ENCODE results near the gene DTNBP1.

Gene DTNBP1

DNA sequence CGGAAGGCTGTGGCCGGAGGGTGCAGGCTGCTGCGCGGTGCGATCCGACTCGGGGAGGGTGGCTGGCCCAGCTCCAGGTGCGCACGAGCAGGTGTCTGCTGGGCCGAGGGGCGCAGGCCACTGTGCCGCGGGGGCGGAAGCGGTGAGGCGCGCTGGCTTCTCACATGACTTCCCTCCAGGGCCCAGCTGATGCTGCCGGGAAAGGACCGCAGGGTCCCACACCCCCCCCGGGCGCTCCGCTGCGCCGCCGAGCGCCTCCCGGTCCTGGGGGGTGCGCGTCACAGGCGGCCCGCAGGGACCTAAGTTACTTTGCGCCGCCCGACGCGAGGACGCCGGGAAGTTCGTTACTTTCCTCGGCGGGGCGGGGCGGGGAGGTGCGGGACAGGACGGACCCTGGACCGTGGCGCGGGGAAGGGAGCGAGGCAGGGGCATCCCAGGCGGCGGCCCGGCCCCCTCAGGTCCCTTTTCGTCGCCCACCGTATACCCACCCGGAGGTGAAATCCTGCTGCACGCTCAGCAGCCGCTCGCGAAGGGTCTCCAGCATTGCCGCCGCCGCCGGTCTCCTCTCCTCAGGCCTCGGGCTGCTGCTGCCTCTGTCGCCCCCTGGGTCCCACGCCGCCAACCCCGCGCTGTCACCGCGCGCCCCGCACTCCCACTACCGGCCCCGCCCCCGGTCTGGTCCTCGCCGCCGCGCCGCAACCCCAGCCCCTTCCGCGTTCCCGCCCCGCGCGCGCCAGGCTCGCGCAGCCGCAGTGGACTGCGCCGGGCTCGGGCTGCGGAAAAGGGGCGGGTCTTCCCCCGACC, at the start of gene DTNBP1:
Gene DTNBP1 (minus strand): TSS at position 703 of the 804 bp plus-strand sequence. CDS start 159 bp downstream, at position 544.
- DNase-seq (ENCODE audit: low read depth), result peak; percentile 61

- DNase-seq (ENCODE audit: low read depth), result no peak
Observed at GRCh38 chr6:15709651-15710269, 46.9 kb upstream of the DTNBP1 start.

- DNase-seq (ENCODE audit: low read depth), result no peak
Observed at GRCh38 chr6:15708231-15708630, 45.4 kb upstream of the DTNBP1 start.

GRCh38 chr6:15705981-15706380, 43.2 kb upstream of the DTNBP1 start:
- no peak for DNase-seq (ENCODE audit: low read depth)

- DNase-seq (ENCODE audit: low read depth), result no peak
Observed at GRCh38 chr6:15698471-15698870, 35.6 kb upstream of the DTNBP1 start.

- DNase-seq (ENCODE audit: low read depth), result no peak
Observed at GRCh38 chr6:15697895-15698294, 35.1 kb upstream of the DTNBP1 start.

DNA sequence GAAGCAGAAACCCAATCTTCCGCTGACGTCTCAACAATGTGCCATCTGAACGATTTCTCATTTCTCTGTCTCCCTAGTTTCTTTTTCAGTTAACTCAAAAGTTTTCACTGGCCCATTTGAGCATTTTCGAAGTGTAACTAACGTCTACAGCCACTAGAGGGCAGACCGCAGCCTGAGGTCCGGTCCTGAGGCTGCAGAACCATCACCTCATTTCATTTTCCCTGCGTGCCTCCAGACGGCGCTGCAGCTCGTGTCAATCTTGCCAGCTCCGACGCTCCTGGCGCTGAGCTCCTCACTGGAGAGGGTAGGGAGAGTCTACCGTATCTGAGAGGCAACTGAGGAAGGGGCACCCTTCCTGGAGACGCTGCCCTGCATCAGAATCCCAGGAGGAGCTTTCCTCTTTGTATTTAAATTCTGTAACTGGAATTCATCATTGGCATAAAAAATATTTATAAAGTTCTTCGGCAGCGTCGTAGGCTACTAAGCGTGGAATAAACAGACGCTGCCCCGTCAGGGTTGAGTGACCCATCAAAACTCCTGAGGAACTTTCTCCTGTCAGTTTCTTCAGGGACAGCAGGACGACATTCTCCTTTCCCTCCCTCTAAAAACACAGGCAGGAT, 28.5 kb upstream of the DTNBP1 start:
- peak; percentile 58 for DNase-seq (ENCODE audit: low read depth)

DNA sequence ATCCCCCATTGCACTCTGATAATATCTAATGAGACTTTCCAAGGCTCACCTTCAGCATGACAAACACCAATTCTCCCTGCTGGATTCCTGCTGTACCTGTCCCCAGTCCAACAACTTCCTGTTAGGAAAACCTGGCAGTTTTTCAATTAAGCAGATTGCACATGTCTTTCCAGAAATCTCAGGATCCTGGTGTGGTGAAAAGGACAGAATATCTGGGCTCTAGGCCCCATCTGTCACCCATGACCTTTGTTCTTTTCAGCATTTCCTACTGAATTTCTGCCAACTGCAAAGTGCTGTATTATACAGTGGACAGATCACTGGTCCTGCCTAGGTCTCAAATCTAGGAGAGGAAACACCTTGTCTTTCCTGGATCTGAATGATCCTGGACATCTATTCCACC, 27.7 kb upstream of the DTNBP1 start:
- DNase-seq (ENCODE audit: low read depth), result no peak

- no peak for DNase-seq (ENCODE audit: low read depth)
Observed at GRCh38 chr6:15689586-15690482, 27.0 kb upstream of the DTNBP1 start.

DNA sequence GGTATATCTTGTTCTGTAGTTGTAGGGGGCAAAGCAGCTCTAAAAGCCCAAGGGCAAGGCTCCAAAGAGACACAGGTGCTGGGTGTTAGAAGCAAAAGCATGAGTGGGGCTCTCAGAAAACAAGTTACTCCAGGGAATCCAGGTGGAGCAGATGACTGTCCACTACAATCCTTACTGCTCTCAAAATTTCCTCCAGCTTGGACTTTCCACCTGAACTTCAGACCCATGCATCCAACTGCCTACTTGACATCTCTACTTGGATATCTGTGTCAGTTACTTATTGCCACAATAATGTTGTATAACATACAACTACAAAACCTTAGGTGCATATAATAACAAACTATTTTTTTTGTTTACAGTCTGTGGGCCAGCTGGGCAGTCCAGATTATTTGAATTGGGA, 22.8 kb upstream of the DTNBP1 start:
- DNase-seq (ENCODE audit: low read depth), result no peak

GRCh38 chr6:15682965-15683822, 20.4 kb upstream of the DTNBP1 start:
- DNase-seq (ENCODE audit: low read depth), result no peak

- no peak for DNase-seq (ENCODE audit: low read depth)
Observed at GRCh38 chr6:15681946-15682345, 19.1 kb upstream of the DTNBP1 start.

GRCh38 chr6:15678514-15678913, 15.7 kb upstream of the DTNBP1 start:
- no peak for DNase-seq (ENCODE audit: low read depth)

DNA sequence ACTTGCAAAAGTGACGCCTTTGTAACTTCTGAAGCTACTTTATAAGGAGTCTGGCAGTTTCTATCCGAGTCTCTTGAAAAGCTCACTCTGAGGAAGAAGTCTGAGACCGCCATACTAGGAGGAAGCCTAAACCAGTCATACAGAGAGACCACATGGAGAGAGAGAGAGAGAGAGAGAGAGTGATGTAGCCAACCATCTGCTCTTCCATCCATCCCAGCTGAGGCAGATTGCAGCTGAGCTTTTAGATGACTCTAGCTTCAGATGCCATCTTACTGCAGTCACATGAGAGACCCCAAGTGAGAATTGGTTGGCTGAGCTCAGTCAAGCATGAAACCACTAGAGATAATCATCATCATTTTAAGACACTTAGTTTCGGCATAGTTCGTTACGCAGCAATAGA, 15.0 kb upstream of the DTNBP1 start:
- DNase-seq (ENCODE audit: low read depth), result no peak

DNA sequence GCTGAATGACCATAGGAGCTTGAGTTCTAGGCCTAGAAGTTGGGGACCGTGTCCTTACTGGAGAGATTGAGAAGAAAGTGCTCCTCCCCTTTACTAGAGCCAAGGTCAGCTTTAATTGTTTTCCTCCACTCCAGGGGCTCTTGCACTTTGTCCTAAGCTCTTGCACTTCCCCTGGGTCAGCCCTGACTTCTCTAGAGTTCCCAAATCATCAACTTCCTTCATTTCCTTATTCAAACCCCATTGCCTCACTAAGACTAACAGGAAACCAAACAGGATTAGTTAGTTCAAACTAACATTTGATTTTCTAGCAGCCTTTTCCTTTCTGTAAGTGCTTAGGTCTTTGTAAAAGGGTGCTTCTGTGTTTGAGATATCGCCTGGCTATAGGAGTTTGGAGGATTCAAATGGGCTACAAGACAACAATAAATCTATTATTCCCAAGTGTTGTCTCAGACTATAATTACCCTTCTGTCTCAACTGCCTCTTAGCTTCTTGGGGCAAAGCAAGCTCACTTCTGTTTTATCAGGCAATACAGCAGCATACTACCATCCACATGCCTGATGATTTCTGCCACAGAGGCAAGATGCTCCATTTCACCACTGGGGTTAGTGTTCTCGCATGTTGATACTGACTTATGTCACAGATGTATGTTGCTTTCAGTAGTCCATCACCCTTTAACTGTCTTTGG, 12.8 kb upstream of the DTNBP1 start:
- DNase-seq (ENCODE audit: low read depth), result no peak

- DNase-seq (ENCODE audit: low read depth), result no peak
Observed at GRCh38 chr6:15674690-15675386, 12.0 kb upstream of the DTNBP1 start.

DNA sequence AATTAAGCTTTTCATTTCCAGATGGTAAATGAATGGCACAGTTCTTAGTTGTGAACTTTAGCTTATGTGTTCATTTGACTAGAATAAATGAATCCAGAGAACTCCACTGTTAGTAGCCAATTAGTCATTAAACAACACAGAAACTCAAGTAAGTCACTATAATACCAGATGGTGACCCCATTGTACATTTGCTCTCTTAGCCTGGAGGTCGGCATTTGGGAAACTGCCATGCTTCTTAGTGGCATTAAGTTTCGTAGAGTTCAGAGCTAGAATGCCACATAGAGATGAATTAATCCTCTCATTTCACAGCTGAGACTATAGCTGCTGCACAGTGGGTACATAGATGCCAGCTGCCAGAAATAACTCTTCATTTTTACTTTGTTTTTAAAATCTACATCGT, 10.8 kb upstream of the DTNBP1 start:
- DNase-seq (ENCODE audit: low read depth), result no peak

- DNase-seq (ENCODE audit: low read depth), result no peak
Observed at GRCh38 chr6:15672818-15673217, 10.0 kb upstream of the DTNBP1 start.

- DNase-seq (ENCODE audit: low read depth), result no peak
Observed at GRCh38 chr6:15672291-15672690, 9.5 kb upstream of the DTNBP1 start.

GRCh38 chr6:15668918-15669317, 6.1 kb upstream of the DTNBP1 start:
- DNase-seq (ENCODE audit: low read depth), result no peak

Data from CMK (cell line).